Hypothalamus (tissue), 51 donors: Measurements from ENCODE around the gene TTC34.

Experiments used
- DNase-seq, 51 donors: peaks; one replicate each; lab custom pipeline; 2025; lab: John Stamatoyannopoulos, UW

The TTC34 gene

DNA sequence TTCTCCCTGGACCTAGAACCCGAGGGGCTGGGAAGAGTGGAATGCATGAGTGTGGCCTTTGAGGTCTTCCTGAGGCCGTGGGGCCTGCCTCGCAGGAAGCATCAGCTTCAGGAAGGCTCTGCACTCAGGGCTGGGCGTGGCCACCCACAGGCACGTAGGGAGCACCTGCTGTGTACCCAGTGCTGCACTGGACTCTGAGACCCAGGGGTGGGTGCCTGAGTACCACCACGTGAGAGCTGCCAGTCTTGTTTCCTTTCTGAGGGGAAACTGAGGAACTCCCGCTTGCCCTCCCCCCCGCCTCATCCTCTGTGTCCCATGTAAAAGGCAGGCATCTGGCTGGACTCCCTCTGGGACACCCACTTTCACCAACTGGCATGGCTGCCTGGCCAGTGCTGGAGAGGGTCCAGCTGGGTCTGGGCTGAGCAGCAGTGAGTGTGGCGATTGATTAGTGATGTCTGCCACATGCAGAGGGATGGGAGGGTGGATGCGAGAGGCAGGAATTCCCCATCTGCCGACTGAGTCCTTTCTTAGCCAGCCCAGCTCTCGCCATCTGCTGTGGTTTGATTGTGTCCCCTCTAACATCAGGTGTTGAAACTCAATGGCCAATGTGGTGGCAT is 30.2 kb upstream of the TTC34 start:
- DNase-seq: no peak

GRCh38 chr1:2830761-2831425 is 29.4 kb upstream of the TTC34 start:
- no peak for DNase-seq

DNA sequence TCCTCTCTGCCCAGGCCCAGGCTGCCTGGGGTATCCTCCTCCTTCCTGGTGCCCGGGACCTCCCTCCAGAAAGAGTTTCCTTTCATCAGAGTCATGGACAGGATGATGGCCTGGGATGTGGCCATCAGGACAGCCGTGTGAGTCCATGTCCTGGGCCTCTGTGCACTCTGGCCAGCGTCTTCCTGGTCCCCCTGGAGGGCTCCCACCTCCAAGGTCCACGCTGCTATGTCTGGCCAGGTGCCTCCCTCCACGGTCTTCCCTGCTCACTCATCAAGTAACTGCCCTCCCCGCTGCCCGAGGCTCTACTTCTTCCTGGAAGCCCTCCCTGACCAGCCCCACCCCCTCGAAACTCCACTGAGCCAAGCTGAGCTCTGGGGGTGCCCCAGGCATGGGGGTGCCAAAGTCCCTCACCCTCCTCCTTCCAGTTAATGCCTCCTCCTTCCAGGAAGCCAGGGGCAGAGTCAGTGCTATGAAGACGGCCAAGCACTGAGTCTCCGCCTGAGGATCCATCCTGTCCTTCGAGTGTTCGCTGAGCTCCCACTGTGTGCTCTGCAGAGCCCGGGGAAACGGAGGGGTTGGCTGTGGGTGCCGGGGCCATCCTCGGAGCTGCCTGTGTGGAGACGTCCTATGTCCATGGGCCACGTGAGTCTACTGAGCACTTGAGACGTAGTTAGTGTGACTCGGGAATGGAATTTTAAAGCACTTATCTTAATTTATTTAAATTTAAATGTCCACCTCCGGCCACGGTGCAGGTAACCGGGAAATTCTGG is 28.5 kb upstream of the TTC34 start:
- DNase-seq: no peak

GRCh38 chr1:2828586-2829250 is 27.2 kb upstream of the TTC34 start:
- DNase-seq: no peak

DNA sequence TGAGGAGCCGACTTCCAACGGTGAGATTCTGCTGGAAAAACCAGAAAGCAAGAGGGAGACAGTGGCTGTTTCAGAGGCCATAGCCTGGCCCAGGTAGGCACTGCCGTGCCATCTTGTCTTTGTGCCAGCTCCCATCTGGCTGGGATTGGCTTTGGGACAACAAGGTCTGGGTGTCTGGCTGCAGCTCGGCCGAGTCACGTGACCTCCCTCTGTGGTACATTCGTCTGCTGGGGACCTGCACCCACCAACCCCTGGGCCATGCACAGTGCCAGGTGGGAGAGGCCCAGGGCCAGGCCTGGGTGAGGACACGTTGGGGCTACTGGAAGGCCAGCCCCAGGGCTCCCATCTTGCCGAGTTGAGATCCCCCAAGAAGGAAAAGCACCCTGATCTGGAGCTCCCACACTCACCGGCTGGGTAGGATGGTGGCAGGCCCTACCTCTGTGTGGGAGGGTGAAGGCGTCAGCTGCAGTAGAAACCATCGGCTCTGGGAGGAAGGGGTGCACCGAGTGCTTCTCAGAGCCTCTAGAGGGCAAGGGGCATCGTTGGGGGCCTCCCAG is 25.3 kb upstream of the TTC34 start:
- DNase-seq: no peak

DNA sequence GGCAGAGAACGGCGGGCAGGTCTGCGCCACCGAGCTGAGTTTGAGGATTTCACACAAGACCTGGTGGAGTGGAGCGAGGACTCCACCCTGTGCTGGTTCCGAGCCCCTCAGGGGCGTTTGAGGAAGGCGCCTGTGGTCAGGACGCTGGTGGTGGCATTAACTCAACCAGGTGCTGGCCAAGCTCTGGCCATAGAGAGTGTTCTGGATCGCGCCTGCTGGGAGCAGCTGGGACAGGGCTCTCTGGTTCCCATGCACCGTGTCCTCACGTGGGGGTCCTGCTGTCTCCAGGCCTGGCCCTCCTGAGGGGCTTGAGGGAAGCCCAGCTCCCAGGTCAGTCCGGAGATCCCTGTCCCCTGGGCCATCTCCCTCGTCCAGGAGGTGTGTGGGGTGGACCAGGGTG is 24.8 kb upstream of the TTC34 start:
- no peak for DNase-seq

DNA sequence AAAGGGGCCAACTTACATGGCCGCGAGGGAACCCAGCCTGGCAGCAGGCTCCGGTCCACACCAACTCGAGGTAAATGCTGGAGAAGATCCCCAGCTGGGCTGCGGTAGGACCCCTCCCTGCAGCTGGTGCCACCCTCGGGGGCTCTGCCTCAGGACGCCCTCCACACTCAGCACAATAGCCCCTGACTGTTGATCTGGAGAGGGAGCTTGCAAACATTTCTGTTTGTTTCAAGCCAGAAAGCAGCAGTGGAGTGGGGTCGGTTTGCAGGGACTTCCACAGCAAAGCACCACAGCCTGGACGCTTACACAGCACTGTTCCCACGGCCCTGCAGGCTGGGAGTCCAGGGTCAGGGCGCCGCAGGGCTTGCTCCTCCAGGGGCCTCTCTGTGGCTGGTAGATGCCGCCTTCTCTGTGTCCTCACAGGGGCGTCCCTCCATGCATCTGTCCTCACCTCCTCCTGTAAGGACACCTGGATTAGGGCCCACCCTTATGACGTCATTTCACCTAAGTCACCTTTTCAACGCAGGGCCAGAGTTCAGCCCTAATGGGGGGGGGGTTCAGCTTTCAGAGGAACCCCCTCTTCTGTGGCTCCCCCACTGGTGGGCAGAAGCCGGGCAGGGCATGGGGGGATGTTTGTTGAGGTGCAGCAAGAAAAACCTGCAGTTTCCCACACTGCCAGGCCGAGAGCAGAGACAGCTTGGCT is 24.1 kb upstream of the TTC34 start:
- DNase-seq: no peak

GRCh38 chr1:2824999-2825398 is 23.5 kb upstream of the TTC34 start:
- DNase-seq: no peak

- DNase-seq: no peak
These were observed 22.6 kb upstream of the TTC34 start for GRCh38 chr1:2823921-2824610.

- no peak for DNase-seq
These were observed 21.2 kb upstream of the TTC34 start for GRCh38 chr1:2822621-2823145.

- DNase-seq: peak in 34 of 51 donors; percentile 3 to 68 (median 35)
These were observed 20.6 kb upstream of the TTC34 start for GRCh38 chr1:2821966-2822620.

GRCh38 chr1:2821373-2821955 is 20.0 kb upstream of the TTC34 start:
- DNase-seq: no peak

DNA sequence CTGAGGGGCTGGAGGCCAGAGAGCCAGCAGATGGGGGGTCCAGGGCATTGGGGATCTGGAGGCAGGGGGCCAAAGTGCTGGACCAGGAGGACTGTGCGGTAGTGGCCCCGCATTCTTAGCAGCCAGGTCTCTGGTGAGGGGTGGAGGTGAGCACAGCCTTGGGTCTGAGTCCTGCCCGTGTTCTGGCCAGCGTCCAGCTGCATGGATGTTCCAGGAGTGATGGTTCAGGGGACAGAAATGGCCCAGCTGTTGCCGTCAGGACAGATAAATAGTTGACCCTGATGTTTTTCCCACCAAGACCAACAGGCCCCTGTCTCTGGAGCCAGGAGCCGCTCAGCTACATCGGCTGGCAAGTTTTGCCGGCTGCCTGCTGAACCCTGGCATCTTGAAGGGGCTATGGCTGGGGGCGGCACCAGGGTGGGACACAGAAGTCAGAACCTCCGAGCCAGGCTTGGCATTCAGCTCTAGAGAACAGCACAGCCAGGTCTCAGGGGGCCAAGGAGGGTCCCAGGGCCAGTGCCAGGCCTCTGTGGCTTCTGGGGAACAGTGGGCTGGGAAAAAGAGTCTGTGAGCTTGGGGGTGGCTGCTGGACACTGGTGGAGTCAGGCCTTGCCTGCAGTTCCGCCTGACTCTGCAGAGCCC is 19.4 kb upstream of the TTC34 start:
- no peak for DNase-seq

- DNase-seq: no peak
These were observed 18.6 kb upstream of the TTC34 start for GRCh38 chr1:2819831-2820730.

DNA sequence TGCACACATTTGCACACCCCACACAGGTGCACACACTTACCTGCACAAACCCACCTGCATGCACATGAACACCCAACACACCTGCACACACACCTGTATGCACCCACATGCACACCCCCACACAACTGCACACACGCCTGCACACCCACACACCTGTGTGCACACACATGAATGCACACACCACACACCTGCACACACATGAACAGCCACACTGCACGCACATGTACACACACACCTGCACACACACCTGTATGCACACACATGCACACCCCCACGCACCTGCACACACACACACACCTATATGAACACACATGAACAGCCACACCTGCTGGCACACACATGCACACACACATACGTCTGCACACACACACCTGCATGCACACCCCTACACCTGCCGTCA is 17.9 kb upstream of the TTC34 start:
- no peak for DNase-seq

- no peak for DNase-seq
These were observed 16.5 kb upstream of the TTC34 start for GRCh38 chr1:2817784-2818564.
